HEK293 (cell line): ENCODE data around the gene TLCD3A.

Source experiments
- CTCF ChIA-PET: fragments of 350-600 bp; formaldehyde crosslinking; extraction: SDS; loops from one replicate; lab custom pipeline; 2021; ENCODE audit warnings: antibody characterized with exemption; lab: Yijun Ruan, JAX
- POLR2A ChIA-PET: fragments of 300-600 bp; formaldehyde crosslinking; extraction: SDS; loops from one replicate; lab custom pipeline; 2020; ENCODE audit warnings: antibody characterized with exemption, inconsistent platforms; lab: Yijun Ruan, JAX
- H3K27ac ChIP-seq: fragments of 200-500 bp; sonication (Bioruptor generic); 2 replicates; pipeline ENCODE4 v1.5.1; 2014; ENCODE audit warnings: low read depth, low read length, control low read depth, inconsistent platforms; ENCODE audit errors: extremely low read depth
- H3K36me3 ChIP-seq, 2 experiments: fragments of 200-500 bp in 1 of 2; sonication (Bioruptor generic) in 1 of 2; 1 replicate in 1 of 2; 2 replicates in 1 of 2; pipeline ENCODE4 v1.5.1; 2014 to 2017; ENCODE audit warnings: inconsistent platforms in 2 of 2, low read length in 2 of 2; ENCODE audit not compliant: control insufficient read depth in 2 of 2, insufficient read depth in 1 of 2
- H3K4me1 ChIP-seq: fragments of 200-500 bp; sonication (Bioruptor generic); 2 replicates; pipeline ENCODE4 v1.5.1; 2014; ENCODE audit warnings: mild to moderate bottlenecking, low read length, inconsistent platforms; ENCODE audit not compliant: control insufficient read depth, insufficient read depth
- H3K4me3 ChIP-seq: 2 replicates; pipeline ENCODE4 v1.5.1; 2011; ENCODE audit warnings: low read depth, mild to moderate bottlenecking, control low read depth, low read length, moderate library complexity
- H3K9me3 ChIP-seq: fragments of 200-500 bp; sonication (Bioruptor generic); 2 replicates; pipeline ENCODE4 v1.5.1; 2014; ENCODE audit warnings: low read depth, low read length, inconsistent platforms; ENCODE audit not compliant: control insufficient read depth, insufficient read depth
- GLI4 ChIP-seq: fragments of 450-650 bp; formaldehyde crosslinking; IDR thresholded peaks from 2 replicates; pipeline ENCODE4 v1.5.1; 2016; ENCODE audit warnings: missing biosample characterization, missing genetic modification characterization
- GLIS1 ChIP-seq: fragments of 450-650 bp; formaldehyde crosslinking; IDR thresholded peaks from 2 replicates; pipeline ENCODE4 v1.5.1; 2016; ENCODE audit warnings: missing biosample characterization, missing genetic modification characterization
- GLIS2 ChIP-seq: fragments of 450-650 bp; formaldehyde crosslinking; IDR thresholded peaks from 2 replicates; pipeline ENCODE4 v1.5.1; 2016; ENCODE audit warnings: missing biosample characterization, missing genetic modification characterization
- HOXD13 ChIP-seq: sonication (generic); formaldehyde crosslinking; IDR thresholded peaks from 2 replicates; pipeline ENCODE4 v1.8.0; 2022; ENCODE audit warnings: missing genetic modification reagents, borderline replicate concordance
- MZF1 ChIP-seq: fragments of 450-650 bp; formaldehyde crosslinking; IDR thresholded peaks from 2 replicates; pipeline ENCODE4 v1.5.1; 2017; ENCODE audit warnings: missing biosample characterization, missing genetic modification characterization, borderline replicate concordance
- PRDM1 ChIP-seq: fragments of 450-650 bp; formaldehyde crosslinking; IDR thresholded peaks from 2 replicates; pipeline ENCODE4; 2016; ENCODE audit warnings: missing biosample characterization, missing genetic modification characterization
- PRDM4 ChIP-seq: fragments of 450-650 bp; formaldehyde crosslinking; IDR thresholded peaks from 2 replicates; pipeline ENCODE4 v1.5.1; 2017; ENCODE audit warnings: missing biosample characterization, missing genetic modification characterization
- SP7 ChIP-seq: fragments of 450-650 bp; formaldehyde crosslinking; IDR thresholded peaks from 2 replicates; pipeline ENCODE4 v1.5.1; 2016; ENCODE audit warnings: missing biosample characterization, missing genetic modification characterization
- WT1 ChIP-seq: fragments of 450-650 bp; formaldehyde crosslinking; IDR thresholded peaks from 2 replicates; pipeline ENCODE4 v1.5.1; 2016; ENCODE audit warnings: missing biosample characterization, missing genetic modification characterization
- ZFHX2 ChIP-seq: fragments of 450-650 bp; formaldehyde crosslinking; conservative IDR thresholded peaks from 2 replicates; pipeline ENCODE4 v1.5.1; 2016; ENCODE audit warnings: missing biosample characterization, missing genetic modification characterization
- ZNF10 ChIP-seq: fragments of 450-650 bp; formaldehyde crosslinking; IDR thresholded peaks from 2 replicates; pipeline ENCODE4 v1.5.1; 2017; ENCODE audit warnings: missing biosample characterization, missing genetic modification characterization
- ZNF146 ChIP-seq: fragments of 450-650 bp; formaldehyde crosslinking; IDR thresholded peaks from 2 replicates; pipeline ENCODE4 v1.5.1; 2016; ENCODE audit warnings: missing biosample characterization, missing genetic modification characterization
- ZNF214 ChIP-seq: fragments of 450-650 bp; formaldehyde crosslinking; IDR thresholded peaks from 2 replicates; pipeline ENCODE4 v1.5.1; 2017; ENCODE audit warnings: missing biosample characterization, mild to moderate bottlenecking, missing genetic modification characterization, borderline replicate concordance
- ZNF266 ChIP-seq: fragments of 450-650 bp; formaldehyde crosslinking; IDR thresholded peaks from 2 replicates; pipeline ENCODE4 v1.5.1; 2016; ENCODE audit warnings: missing biosample characterization, missing genetic modification characterization, low read depth
- ZNF274 ChIP-seq, 2 experiments: fragments of 200-500 bp in 1 of 2; fragments of 450-650 bp in 1 of 2; sonication (Bioruptor generic) in 1 of 2; formaldehyde crosslinking in 1 of 2; IDR thresholded peaks; 2 replicates each; pipeline versions ENCODE4 v1.5.1 to v1.6.1; 2014 to 2016; ENCODE audit warnings: borderline replicate concordance in 1 of 2, inconsistent platforms in 1 of 2, low read length in 1 of 2, missing biosample characterization in 1 of 2, missing genetic modification characterization in 1 of 2
- ZNF335 ChIP-seq: fragments of 450-650 bp; formaldehyde crosslinking; conservative IDR thresholded peaks from 2 replicates; pipeline ENCODE4 v1.5.1; 2016; ENCODE audit warnings: missing biosample characterization, missing genetic modification characterization
- ZNF354C ChIP-seq: fragments of 450-650 bp; formaldehyde crosslinking; IDR thresholded peaks from 2 replicates; pipeline ENCODE4 v1.5.1; 2016; ENCODE audit warnings: missing biosample characterization, missing genetic modification characterization, low read depth, borderline replicate concordance
- ZNF433 ChIP-seq: fragments of 450-650 bp; formaldehyde crosslinking; IDR thresholded peaks from 2 replicates; pipeline ENCODE4 v1.5.1; 2016; ENCODE audit warnings: missing biosample characterization, missing genetic modification characterization, low read depth
- ZNF501 ChIP-seq: fragments of 450-650 bp; formaldehyde crosslinking; IDR thresholded peaks from 2 replicates; pipeline ENCODE4 v1.5.1; 2016; ENCODE audit warnings: missing biosample characterization, missing genetic modification characterization
- ZNF514 ChIP-seq: fragments of 450-650 bp; formaldehyde crosslinking; IDR thresholded peaks from 2 replicates; pipeline ENCODE4 v1.5.1; 2016; ENCODE audit warnings: missing biosample characterization, missing genetic modification characterization
- ZNF521 ChIP-seq: fragments of 450-650 bp; formaldehyde crosslinking; IDR thresholded peaks from 2 replicates; pipeline ENCODE4 v1.5.1; 2017; ENCODE audit warnings: missing biosample characterization, mild to moderate bottlenecking, missing genetic modification characterization
- ZNF548 ChIP-seq: fragments of 450-650 bp; formaldehyde crosslinking; IDR thresholded peaks from 2 replicates; pipeline ENCODE4 v1.5.1; 2016; ENCODE audit warnings: missing biosample characterization, missing genetic modification characterization
- ZNF555 ChIP-seq: fragments of 450-650 bp; formaldehyde crosslinking; conservative IDR thresholded peaks from 2 replicates; pipeline ENCODE4 v1.5.1; 2017; ENCODE audit warnings: missing biosample characterization, mild to moderate bottlenecking, missing genetic modification characterization, inconsistent platforms
- ZNF560 ChIP-seq: fragments of 450-650 bp; formaldehyde crosslinking; IDR thresholded peaks from 2 replicates; pipeline ENCODE4 v1.5.1; 2017; ENCODE audit warnings: missing biosample characterization, missing genetic modification characterization, borderline replicate concordance
- ZNF621 ChIP-seq: fragments of 450-650 bp; formaldehyde crosslinking; IDR thresholded peaks from 2 replicates; pipeline ENCODE4 v1.5.1; 2017; ENCODE audit warnings: missing biosample characterization, missing genetic modification characterization
- ZNF623 ChIP-seq: fragments of 450-650 bp; formaldehyde crosslinking; IDR thresholded peaks from 2 replicates; pipeline ENCODE4 v1.5.1; 2016; ENCODE audit warnings: missing biosample characterization, missing genetic modification characterization
- ZNF645 ChIP-seq: fragments of 450-650 bp; formaldehyde crosslinking; IDR thresholded peaks from 2 replicates; pipeline ENCODE4; 2016; ENCODE audit warnings: missing biosample characterization, missing genetic modification characterization
- ZNF707 ChIP-seq: fragments of 450-650 bp; formaldehyde crosslinking; IDR thresholded peaks from 2 replicates; pipeline ENCODE4 v1.5.1; 2016; ENCODE audit warnings: missing biosample characterization, missing genetic modification characterization
- ZNF830 ChIP-seq: fragments of 450-650 bp; IDR thresholded peaks from 2 replicates; pipeline ENCODE4 v1.5.0; 2018; ENCODE audit warnings: missing biosample characterization, missing genetic modification characterization, low read depth, mild to moderate bottlenecking, moderate library complexity
- ZSCAN30 ChIP-seq: fragments of 450-650 bp; IDR thresholded peaks from 2 replicates; pipeline ENCODE4 v1.5.1; 2018; ENCODE audit warnings: missing biosample characterization, mild to moderate bottlenecking, missing genetic modification characterization, moderate library complexity
- TF ChIP-seq, protein P1 (sequence below): fragments of 450-650 bp; formaldehyde crosslinking; IDR thresholded peaks from 2 replicates; pipeline ENCODE4 v1.5.1; 2016; ENCODE audit warnings: missing biosample characterization, missing genetic modification characterization

Gene TLCD3A

DNA sequence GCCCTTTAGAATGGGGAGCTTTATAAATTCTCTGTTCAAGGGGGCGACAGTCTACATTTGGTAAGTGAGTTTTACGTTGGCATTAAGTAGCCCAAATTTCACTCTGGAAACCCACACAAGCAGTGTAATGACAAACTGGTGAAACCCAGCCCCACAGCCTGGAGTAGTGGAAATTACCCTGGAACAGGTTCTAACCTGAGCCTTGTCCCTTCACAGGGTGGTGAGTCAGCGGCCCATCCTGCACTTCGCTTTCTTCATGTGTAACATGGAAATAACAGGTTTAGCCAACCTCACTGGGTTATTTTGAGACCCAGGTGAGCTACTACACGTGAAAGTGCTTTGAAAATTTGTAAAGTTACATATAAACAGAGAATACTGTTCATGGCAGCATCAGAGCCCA, 3.5 kb upstream of the TLCD3A start:
- H3K36me3 ChIP-seq, result peaks cover under 1 to 5% of the 10 kb centered on the region in 2 experiments; a peak in 2 of 3 replicates
- no peaks in the 10 kb centered on the region for H3K4me1 ChIP-seq
- no peak overlapping the region for H3K4me3 ChIP-seq
- H3K9me3 ChIP-seq, result no peaks in the 10 kb centered on the region
- POLR2A ChIA-PET, result no interaction called here
- no peak overlapping the region for H3K27ac ChIP-seq
- no peak for TF ChIP-seq ZNF560
- no peak for TF ChIP-seq ZNF266 (tag by site-specific recombination)
- TF ChIP-seq ZNF10 (tag by site-specific recombination), result no peak
- TF ChIP-seq ZNF501 (tag by site-specific recombination), result no peak
- TF ChIP-seq ZNF555, result no peak
- no peak for TF ChIP-seq PRDM1 (tag by site-specific recombination)
- no peak for TF ChIP-seq ZNF146 (tag by site-specific recombination)
- no peak for TF ChIP-seq ZNF354C (tag by site-specific recombination)
- CTCF ChIA-PET, result interaction anchor here (1.1 kb wide), 1 partner anchor 252 kb away, joined by 4 read pairs; no protein-coding TSS in a partner anchor

DNA sequence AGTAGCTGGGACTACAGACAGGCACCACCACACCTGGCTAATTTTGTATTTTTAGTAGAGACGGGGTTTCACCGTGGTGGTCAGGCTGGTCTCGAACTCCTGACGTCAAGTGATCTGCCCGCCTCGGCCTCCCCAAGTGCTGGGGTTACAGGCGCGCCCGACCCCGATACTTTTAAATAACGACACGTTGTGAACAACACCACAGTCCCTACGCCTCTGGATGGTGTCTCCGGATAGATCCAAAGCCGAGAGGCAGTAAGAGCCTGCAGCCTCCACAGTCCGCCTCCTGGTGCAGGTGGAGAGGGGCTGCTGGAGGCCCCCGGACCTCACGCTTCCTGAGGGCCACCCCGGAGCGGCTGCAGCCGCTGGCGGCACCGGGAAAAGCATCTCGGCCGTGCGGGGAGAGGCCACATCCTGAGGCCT, 741 bp upstream of the TLCD3A start:
- ChIA-PET POLR2A (interaction anchor here (1.4 kb wide), 1 partner anchor 17 kb away, joined by 5 read pairs; the partner anchor contains the start of gene VPS53), CTCF (interaction anchor here (0.7 kb wide), 1 partner anchor 299 kb away, joined by 3 read pairs; no protein-coding TSS in a partner anchor)
- Histone ChIP-seq H3K9me3 (no peaks in the 10 kb centered on the region), H3K4me1 (no peaks in the 10 kb centered on the region; the same call in 1 of the 2 replicates), H3K4me3 (peak overlapping the region; percentile 67), H3K27ac (peak overlapping the region; percentile 83), H3K36me3 (peaks cover 25 to 32% of the 10 kb centered on the region in 2 experiments)
- peak; percentile 77 for TF ChIP-seq ZNF335
- TF ChIP-seq GLIS1, result peak; percentile 96; the same call in 1 of the 2 replicates
- TF ChIP-seq ZNF623 (tag by site-specific recombination), result no peak
- TF ChIP-seq ZNF521 (tag by site-specific recombination), result no peak
- no peak; the same call in 1 of the 2 replicates for TF ChIP-seq ZSCAN30 (tag by site-specific recombination)
- TF ChIP-seq GLI4 (tag by site-specific recombination), result no peak
- no peak for TF ChIP-seq HOXD13 (CRISPR knock-in tag)
- no peak for TF ChIP-seq ZNF830
- no peak for TF ChIP-seq ZNF433 (tag by site-specific recombination)
- no peak for TF ChIP-seq ZNF274 (IDR thresholded peaks at IDR 0.05; ENCODE audit: low read length)
- TF ChIP-seq ZNF274 (tag by site-specific recombination; IDR thresholded peaks at IDR 0.05; ENCODE audit: borderline replicate concordance), result no peak
- no peak for TF ChIP-seq ZNF514 (tag by site-specific recombination)
- TF ChIP-seq, protein P1, sequence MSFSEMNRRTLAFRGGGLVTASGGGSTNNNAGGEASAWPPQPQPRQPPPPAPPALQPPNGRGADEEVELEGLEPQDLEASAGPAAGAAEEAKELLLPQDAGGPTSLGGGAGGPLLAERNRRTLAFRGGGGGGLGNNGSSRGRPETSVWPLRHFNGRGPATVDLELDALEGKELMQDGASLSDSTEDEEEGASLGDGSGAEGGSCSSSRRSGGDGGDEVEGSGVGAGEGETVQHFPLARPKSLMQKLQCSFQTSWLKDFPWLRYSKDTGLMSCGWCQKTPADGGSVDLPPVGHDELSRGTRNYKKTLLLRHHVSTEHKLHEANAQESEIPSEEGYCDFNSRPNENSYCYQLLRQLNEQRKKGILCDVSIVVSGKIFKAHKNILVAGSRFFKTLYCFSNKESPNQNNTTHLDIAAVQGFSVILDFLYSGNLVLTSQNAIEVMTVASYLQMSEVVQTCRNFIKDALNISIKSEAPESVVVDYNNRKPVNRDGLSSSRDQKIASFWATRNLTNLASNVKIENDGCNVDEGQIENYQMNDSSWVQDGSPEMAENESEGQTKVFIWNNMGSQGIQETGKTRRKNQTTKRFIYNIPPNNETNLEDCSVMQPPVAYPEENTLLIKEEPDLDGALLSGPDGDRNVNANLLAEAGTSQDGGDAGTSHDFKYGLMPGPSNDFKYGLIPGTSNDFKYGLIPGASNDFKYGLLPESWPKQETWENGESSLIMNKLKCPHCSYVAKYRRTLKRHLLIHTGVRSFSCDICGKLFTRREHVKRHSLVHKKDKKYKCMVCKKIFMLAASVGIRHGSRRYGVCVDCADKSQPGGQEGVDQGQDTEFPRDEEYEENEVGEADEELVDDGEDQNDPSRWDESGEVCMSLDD (tag by site-specific recombination), result peak; percentile 15; the same call in 1 of the 2 replicates
- TF ChIP-seq ZNF645 (tag by site-specific recombination), result no peak
- no peak for TF ChIP-seq PRDM4
- TF ChIP-seq ZNF214 (tag by site-specific recombination), result no peak
- no peak for TF ChIP-seq MZF1 (tag by site-specific recombination)
- TF ChIP-seq ZNF707 (tag by site-specific recombination), result no peak
- TF ChIP-seq SP7, result no peak
- TF ChIP-seq ZNF621 (tag by site-specific recombination), result no peak
- TF ChIP-seq GLIS2, result peak; percentile 94
- no peak for TF ChIP-seq ZNF548 (tag by site-specific recombination)
- TF ChIP-seq ZFHX2 (tag by site-specific recombination), result no peak
- no peak for TF ChIP-seq WT1 (tag by site-specific recombination)
